ENCODE results near the gene KRTAP13-3. TPM values are rescaled to one million over a fixed set of nuclear protein-coding genes. Genes with fewer than 3 reads are reported as not detected.
A peak's percentile ranks its signal among the peaks of the same experiment; 100 is the strongest.

Gene KRTAP13-3
- total RNA-seq, 1 donor from 2014 or later, result not detected

GRCh38 chr21:30430170-30430655 is 4.5 kb upstream of the KRTAP13-3 start, which contains the start of gene KRTAP13-4:
KRTAP13-4 (plus strand) TSS chr21:30430220; CDS start chr21:30430276, 56 bp downstream.
- no peak for TF ChIP-seq CTCF (IDR thresholded peaks at IDR 0.05; ENCODE audit: unreplicated experiment)
- H3K36me3 Mint-ChIP-seq (ENCODE audit: insufficient read depth), result no peaks in the 10 kb centered on the region
- H3K27me3 Mint-ChIP-seq, result peaks cover 2% of the 10 kb centered on the region
- H3K4me1 Mint-ChIP-seq (ENCODE audit: low read depth), result no peaks in the 10 kb centered on the region
- no peak within 1 kb of the TSS for H3K27ac Mint-ChIP-seq
- no peaks in the 10 kb centered on the region for H3K9me3 Mint-ChIP-seq (ENCODE audit: low read depth)
- H3K4me3 Mint-ChIP-seq (ENCODE audit: low read depth), result no peak within 1 kb of the TSS
- no peak for DNase-seq (ENCODE audit: low spot score, unreplicated experiment)

- Mint-ChIP-seq H3K4me3 (ENCODE audit: low read depth) (no peak overlapping the region), H3K9me3 (ENCODE audit: low read depth) (no peaks in the 10 kb centered on the region), H3K36me3 (ENCODE audit: insufficient read depth) (no peaks in the 10 kb centered on the region), H3K4me1 (ENCODE audit: low read depth) (no peaks in the 10 kb centered on the region), H3K27ac (no peak overlapping the region), H3K27me3 (peaks cover 2% of the 10 kb centered on the region)
- no peak for TF ChIP-seq CTCF (IDR thresholded peaks at IDR 0.05; ENCODE audit: unreplicated experiment)
- DNase-seq (ENCODE audit: low spot score, unreplicated experiment), result no peak
Observed at GRCh38 chr21:30426731-30427130, 1.0 kb upstream of the KRTAP13-3 start.

DNA sequence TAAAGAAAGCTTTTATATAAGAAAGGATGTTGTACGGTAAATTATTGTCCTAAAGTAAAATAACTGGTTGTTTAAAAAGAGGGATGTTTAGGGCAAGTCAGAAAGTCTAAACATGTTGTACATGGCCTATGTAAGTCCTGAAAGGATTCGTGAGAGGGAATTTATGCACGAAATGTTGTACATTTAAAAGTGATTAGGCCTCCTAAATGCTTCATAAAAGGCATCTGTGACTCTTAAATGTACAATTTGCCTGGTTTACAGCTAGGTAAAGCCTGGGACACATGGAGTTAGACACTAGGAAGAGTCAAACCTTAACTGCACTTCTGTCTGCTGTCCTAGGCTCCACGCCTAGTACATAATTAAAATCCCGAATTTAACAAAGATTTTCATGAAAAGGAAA is 9.7 kb downstream of the KRTAP13-3 start:
- Mint-ChIP-seq H3K4me3 (ENCODE audit: low read depth) (no peak overlapping the region), H3K27ac (no peak overlapping the region), H3K9me3 (ENCODE audit: low read depth) (peaks cover 18% of the 10 kb centered on the region), H3K27me3 (no peaks in the 10 kb centered on the region), H3K36me3 (ENCODE audit: insufficient read depth) (no peaks in the 10 kb centered on the region), H3K4me1 (ENCODE audit: low read depth) (no peaks in the 10 kb centered on the region)
- TF ChIP-seq CTCF (IDR thresholded peaks at IDR 0.05; ENCODE audit: unreplicated experiment), result no peak
- DNase-seq (ENCODE audit: low spot score, unreplicated experiment), result no peak

- H3K27me3 Mint-ChIP-seq, result no peaks in the 10 kb centered on the region
- H3K9me3 Mint-ChIP-seq (ENCODE audit: low read depth), result peaks cover 5% of the 10 kb centered on the region
- peak overlapping the region; percentile 46 for H3K4me3 Mint-ChIP-seq (ENCODE audit: low read depth)
- H3K36me3 Mint-ChIP-seq (ENCODE audit: insufficient read depth), result peaks cover 2% of the 10 kb centered on the region
- peaks cover 2% of the 10 kb centered on the region for H3K4me1 Mint-ChIP-seq (ENCODE audit: low read depth)
- peak; percentile 48 for DNase-seq (ENCODE audit: low spot score, unreplicated experiment)
- peak; percentile 70 for TF ChIP-seq CTCF (IDR thresholded peaks at IDR 0.05; ENCODE audit: unreplicated experiment)
- H3K27ac Mint-ChIP-seq, result peak overlapping the region; percentile 60
Observed at GRCh38 chr21:30408782-30409494, 16.8 kb downstream of the KRTAP13-3 start.

- no peak for DNase-seq (ENCODE audit: low spot score, unreplicated experiment)
- Mint-ChIP-seq H3K4me3 (ENCODE audit: low read depth) (no peak within 1 kb of the TSS), H3K9me3 (ENCODE audit: low read depth) (peaks cover 2% of the 10 kb centered on the region), H3K27me3 (no peaks in the 10 kb centered on the region), H3K36me3 (ENCODE audit: insufficient read depth) (no peaks in the 10 kb centered on the region), H3K4me1 (ENCODE audit: low read depth) (no peaks in the 10 kb centered on the region), H3K27ac (no peak within 1 kb of the TSS)
- TF ChIP-seq CTCF (IDR thresholded peaks at IDR 0.05; ENCODE audit: unreplicated experiment), result no peak
Observed at GRCh38 chr21:30395731-30396130, 30.0 kb downstream of the KRTAP13-3 start, which contains the start of gene KRTAP13-1. KRTAP13-1 (plus strand) TSS chr21:30396031; CDS start chr21:30396087, 56 bp downstream.

Data from progenitor cell of endocrine pancreas (in vitro differentiated cells).